ENCODE results near the gene RIPOR3. TPM values are rescaled to one million over a fixed set of nuclear protein-coding genes. Genes with fewer than 3 reads are reported as not detected.
"Not testable (repeated sequence)": the region's sequence is repeated elsewhere in the genome, so short reads cannot be mapped to it uniquely, and the experiment has no call there.

The RIPOR3 gene
- total RNA-seq, 1 experiment from 2014 or later: 1.8 TPM

DNA sequence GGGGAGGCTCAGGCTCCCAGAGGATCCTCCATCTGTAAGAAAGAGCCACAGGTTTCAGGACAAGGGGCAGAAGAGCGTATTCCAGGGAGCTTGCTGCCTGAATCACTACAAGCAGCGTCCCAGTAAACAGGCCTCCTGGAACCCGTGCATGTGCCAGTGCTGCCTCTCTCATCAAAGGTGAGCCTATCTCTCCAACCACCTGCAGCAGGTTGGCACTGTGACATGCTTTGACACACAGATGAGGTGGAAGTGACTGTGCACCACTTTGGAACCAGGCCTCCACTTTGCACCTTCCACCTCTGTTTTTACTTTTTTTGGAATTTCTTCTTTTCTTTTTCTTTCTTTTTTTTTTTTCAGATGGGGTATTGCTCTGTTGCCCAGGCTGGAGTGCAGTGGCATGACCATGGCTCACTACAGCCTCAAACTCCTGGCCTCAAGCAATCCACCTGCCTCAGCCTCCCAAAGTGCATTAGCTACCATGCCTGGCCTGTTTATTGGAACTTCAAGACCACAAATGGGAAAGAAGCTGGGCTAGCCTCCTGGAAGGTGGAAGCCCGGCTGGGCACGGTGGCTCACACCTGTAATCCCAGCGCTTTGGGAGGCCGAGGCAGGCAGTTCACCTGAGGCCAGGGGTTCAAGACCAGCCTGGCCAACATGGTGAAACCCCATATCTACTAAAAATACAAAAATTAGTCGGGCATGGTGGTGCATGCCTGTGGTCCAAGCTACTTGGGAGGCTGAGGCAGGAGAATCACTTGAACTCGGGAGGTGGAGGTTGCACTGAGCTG, 12.5 kb upstream of the RIPOR3 start:
- not testable (repeated sequence) for H3K27me3 ChIP-seq (replicated peaks); H3K36me3 ChIP-seq; H3K9me3 ChIP-seq (replicated peaks); H3K4me3 ChIP-seq; DNase-seq (ENCODE audit: low read depth in 1 of 2, low spot score in 2 of 2); H3K27ac ChIP-seq
- H3K4me1 ChIP-seq (replicated peaks): peaks cover 36% of the 10 kb centered on the region

DNA sequence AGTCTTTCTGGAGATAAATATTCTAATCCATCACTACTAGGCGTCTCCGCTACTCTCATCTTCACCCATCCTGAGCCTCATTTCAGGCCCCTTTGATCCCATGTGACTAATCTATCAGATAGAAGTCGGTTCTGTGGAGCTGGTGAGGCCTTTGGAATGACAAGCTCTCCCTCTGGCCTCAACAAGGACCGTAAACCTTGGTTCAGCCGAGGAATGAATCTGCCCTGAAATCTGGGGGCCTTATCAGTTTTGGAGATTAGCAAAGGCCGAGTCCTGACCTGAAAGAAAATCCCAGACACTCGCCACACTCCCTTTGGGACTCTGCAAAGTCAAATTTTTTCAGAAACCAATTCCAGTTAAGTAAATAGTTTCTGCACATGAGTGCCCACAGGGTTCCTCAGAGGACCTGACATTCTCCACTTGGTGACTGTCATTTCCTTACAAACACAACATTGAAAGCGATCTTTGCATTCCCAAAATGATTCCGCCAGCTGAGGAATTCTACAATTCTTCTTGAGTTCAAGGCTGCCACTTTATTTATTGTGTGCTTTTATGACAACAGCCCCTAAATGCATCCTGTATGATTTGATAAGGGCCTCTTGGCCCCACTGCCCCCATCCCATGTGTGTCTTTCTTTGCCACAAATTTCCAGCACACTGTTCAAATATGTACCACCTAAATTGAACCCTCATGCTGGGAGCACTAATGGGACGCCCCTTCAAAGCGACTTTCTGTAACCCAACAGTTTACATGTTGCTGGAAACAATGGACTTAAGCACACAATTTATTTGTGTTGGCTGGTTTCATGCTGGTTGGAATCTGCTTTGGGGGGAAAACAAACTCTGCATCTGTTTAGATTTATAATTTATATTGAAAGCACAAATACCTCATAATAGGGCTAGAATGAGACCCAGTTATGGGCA, 10.0 kb upstream of the RIPOR3 start:
- peak overlapping the region; percentile 51 for H3K27ac ChIP-seq
- peaks cover 33% of the 10 kb centered on the region for H3K4me1 ChIP-seq (replicated peaks)
- no peaks in the 10 kb centered on the region for H3K36me3 ChIP-seq
- H3K27me3 ChIP-seq (replicated peaks): no peaks in the 10 kb centered on the region
- H3K4me3 ChIP-seq: no peak overlapping the region
- peak; percentile 91 to 98 for DNase-seq (ENCODE audit: low read depth in 1 of 2, low spot score in 2 of 2)
- H3K9me3 ChIP-seq (replicated peaks): no peaks in the 10 kb centered on the region

DNA sequence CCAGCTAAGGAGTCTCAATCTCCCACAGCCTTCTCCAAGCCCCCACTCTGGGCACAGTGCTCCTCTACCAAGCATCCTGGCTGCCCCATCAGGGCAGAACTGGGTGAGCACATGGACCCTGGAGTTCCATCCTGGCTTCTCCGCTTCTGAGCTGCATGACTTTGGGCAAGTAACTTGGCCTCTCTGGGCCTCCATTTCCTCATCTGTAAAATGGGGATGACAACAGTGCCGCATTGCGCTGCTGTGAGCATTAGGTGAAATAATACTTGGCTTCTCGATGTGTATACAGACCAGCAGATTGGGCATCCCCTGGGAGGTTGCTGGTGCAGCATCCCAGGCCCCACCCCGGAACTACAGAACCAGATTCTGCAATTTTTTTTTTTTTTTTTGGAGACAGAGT, 8.3 kb upstream of the RIPOR3 start:
- no peaks in the 10 kb centered on the region for H3K27me3 ChIP-seq (replicated peaks)
- H3K27ac ChIP-seq: no peak overlapping the region
- H3K4me3 ChIP-seq: no peak overlapping the region
- no peak for DNase-seq (ENCODE audit: low read depth in 1 of 2, low spot score in 2 of 2)
- peaks cover 30% of the 10 kb centered on the region for H3K4me1 ChIP-seq (replicated peaks)
- H3K36me3 ChIP-seq: no peaks in the 10 kb centered on the region
- no peaks in the 10 kb centered on the region for H3K9me3 ChIP-seq (replicated peaks)

DNA sequence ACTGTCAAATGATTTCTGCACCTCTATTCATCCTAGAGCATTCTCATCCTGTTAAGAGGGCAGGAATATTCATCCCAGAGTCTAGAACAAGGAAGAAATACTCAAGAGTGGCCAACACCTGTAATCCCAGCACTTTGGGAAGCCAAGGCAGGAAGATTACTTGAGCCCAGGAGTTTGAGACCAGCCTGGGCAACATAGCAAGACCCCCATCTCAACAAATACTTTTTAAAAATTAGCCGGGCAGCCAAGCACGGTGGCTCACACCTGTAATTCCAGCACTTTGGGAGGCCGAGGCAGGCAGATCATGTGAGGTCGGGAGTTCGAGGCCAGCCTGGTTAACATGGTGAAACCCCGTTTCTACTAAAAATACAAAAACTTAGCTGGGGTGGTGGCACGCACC, 6.9 kb upstream of the RIPOR3 start:
- H3K27me3 ChIP-seq (replicated peaks); H3K9me3 ChIP-seq (replicated peaks); H3K36me3 ChIP-seq; H3K4me3 ChIP-seq; DNase-seq (ENCODE audit: low read depth in 1 of 2, low spot score in 2 of 2); H3K27ac ChIP-seq: not testable (repeated sequence)
- peaks cover 29% of the 10 kb centered on the region for H3K4me1 ChIP-seq (replicated peaks)

DNA sequence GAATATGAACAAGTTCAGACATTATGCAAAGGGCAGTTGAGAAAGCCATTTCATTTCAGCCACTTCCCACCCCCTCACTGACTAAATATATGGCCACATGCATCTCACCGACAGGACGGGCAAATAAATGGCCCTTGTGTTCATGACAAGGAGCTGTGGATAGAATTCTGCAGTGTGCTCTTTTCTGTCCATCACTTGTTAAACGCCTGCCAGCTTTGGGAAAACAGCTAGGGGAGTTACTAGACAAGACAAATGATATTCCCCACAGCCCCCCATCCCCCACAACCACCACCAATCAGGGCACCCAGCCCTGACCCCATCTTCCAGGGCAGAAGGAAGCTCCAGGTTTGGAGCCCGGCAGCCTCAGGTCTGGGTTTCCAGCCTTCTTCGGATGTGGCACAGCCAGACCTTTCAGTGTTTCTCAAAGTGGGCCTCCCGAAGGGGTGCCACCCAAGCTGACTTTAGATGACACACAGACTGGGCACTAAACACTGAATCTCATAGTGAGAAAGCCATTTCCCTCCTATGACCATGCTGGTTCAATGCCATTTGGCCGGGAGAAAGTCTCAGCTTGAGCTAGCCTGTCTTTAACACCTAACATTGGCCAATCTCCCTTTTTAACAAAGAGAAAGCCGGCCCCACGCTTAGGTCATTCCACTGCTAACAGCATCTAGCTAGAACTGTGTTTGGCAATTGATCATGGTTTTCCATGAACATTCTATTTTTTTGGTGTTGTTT, 4.0 kb upstream of the RIPOR3 start:
- H3K9me3 ChIP-seq (replicated peaks): no peaks in the 10 kb centered on the region
- no peak overlapping the region for H3K4me3 ChIP-seq
- no peak overlapping the region for H3K27ac ChIP-seq
- no peaks in the 10 kb centered on the region for H3K27me3 ChIP-seq (replicated peaks)
- H3K4me1 ChIP-seq (replicated peaks): peaks cover 9% of the 10 kb centered on the region
- no peak for DNase-seq (ENCODE audit: low read depth in 1 of 2, low spot score in 2 of 2)
- H3K36me3 ChIP-seq: no peaks in the 10 kb centered on the region

DNA sequence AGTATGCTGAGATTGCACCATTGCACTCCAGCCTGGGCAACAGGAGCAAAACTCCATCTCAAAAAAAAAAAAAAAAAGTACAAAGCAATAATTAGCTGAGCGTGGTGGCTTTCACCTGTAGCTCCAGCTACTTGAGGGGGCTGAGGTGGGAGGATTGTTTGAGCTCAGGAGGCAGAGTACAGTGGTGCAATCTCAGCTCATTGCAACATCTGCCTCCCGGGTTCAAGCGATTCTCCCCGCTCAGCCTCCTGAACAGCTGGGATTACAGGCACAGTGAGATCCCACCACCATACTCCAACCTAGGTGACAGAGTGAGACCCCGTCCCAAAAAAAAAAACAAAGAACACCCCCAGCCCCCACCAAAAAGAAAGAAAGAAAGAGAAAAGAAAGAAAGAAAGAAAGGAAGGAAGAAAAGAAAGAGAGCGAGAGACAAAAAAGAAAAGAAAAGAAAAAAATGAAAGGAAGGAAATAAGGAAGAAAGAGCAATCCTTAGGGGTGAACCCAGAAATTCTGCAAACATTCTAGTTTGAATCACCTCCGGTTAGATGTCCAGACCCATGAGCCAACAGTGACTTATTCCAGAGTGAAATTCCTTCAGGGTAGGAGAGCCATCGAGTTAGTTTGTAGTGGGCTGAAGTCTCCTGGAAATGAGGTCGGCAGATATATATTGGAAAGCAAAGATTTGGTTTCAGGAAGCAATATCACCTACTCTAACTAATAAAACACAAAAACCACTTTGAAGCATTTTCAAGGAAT, 3.2 kb upstream of the RIPOR3 start:
- Histone ChIP-seq H3K9me3 (replicated peaks) (no peaks in the 10 kb centered on the region), H3K27me3 (replicated peaks) (no peaks in the 10 kb centered on the region), H3K36me3 (no peaks in the 10 kb centered on the region), H3K27ac (no peak overlapping the region), H3K4me3 (no peak overlapping the region), H3K4me1 (replicated peaks) (peaks cover 2% of the 10 kb centered on the region)
- DNase-seq (ENCODE audit: low read depth in 1 of 2, low spot score in 2 of 2): no peak

DNA sequence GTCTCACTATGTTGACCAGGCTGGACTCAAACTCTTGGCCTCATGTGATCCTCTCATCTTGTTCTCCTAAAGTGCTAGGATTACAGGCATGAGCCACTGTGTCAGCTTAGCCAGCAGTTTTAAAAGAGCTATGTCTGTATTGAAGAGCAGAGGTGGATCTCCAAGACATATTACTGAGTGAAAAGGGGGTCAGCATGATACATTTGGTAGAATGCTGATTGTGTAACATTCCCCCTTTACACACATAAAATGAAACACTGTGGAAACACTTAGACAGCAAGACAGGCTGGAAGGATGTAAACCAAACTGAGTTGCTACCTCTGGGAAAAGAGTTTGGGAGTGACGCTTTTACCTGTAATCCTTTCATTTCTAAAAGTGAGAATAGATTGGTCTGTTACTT, 1.7 kb upstream of the RIPOR3 start:
- no peak for DNase-seq (ENCODE audit: low read depth in 1 of 2, low spot score in 2 of 2)
- Histone ChIP-seq H3K27me3 (replicated peaks) (no peaks in the 10 kb centered on the region), H3K27ac (no peak overlapping the region), H3K4me1 (replicated peaks) (no peaks in the 10 kb centered on the region), H3K9me3 (replicated peaks) (no peaks in the 10 kb centered on the region), H3K36me3 (no peaks in the 10 kb centered on the region), H3K4me3 (no peak overlapping the region)

DNA sequence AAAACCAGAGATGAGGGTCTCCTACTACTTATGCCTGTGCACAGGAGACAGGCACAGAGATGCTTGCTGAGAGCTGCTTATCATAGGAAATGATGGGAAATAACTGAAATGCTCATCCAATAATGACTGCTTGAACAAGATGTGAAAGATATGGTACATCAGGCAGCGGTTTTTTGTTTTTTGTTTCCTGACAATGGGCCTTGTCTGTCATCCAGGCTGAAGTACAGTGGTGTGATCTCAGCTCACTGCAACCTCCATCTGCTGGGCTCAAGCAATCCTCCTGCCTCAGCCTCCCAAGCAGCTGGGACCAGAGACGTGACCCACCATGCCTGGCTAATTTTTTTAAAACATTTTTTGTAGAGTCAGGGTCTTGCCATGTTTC, 1.2 kb upstream of the RIPOR3 start:
- no peak for DNase-seq (ENCODE audit: low read depth in 1 of 2, low spot score in 2 of 2)
- Histone ChIP-seq H3K27me3 (replicated peaks) (no peaks in the 10 kb centered on the region), H3K4me3 (no peak overlapping the region), H3K36me3 (no peaks in the 10 kb centered on the region), H3K9me3 (replicated peaks) (no peaks in the 10 kb centered on the region), H3K27ac (no peak overlapping the region), H3K4me1 (replicated peaks) (no peaks in the 10 kb centered on the region)

DNA sequence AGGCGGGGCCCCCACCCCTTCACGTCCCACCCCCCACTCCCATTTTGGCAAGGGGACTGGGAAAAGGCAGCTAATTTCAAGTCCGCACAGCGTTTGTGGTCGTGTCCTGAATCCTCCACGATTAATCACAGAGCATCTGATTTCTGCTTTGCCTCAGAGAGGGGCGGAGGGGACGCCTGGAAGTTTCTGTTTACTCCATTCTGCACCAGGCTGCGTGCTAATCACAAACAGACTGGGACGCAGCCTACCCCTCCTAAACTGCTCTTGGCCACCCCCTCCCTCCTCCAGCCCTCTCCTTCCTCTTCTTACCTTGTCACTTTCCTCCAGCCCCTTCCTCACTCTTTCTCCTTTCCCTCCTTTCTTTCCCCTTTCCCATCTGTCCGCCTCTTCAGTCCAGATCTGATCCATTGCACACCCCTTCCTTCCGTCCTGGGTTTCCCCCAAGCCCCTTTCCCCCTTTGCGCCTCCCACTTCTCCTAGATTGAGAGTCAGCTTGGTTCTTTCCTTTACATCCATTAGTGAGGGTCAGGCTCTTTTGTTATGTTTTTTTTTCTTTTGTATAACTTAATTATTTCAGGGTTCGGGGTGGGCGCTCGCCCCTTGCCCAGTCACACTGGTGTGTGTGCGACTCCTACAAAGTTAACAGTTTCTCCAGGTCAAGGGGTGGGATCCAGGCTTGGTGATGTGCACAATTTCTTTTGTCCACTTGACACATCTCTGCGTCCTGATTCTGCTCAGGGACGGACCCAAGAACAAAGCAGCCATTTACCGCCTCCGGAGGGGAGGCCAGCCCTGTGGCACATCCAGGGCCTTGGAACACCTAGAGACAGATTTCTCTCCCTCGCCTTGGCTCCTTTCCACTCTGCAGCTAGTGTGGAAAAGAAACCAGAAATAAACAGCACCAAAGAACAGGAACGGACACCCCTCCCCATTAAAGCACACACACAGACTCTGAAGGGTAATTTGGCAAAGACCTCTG, 520 bp upstream of the RIPOR3 start:
- H3K4me3 ChIP-seq: no peak overlapping the region
- no peaks in the 10 kb centered on the region for H3K36me3 ChIP-seq
- no peak for DNase-seq (ENCODE audit: low read depth in 1 of 2, low spot score in 2 of 2)
- H3K9me3 ChIP-seq (replicated peaks): no peaks in the 10 kb centered on the region
- H3K27ac ChIP-seq: no peak overlapping the region
- H3K27me3 ChIP-seq (replicated peaks): no peaks in the 10 kb centered on the region
- no peaks in the 10 kb centered on the region for H3K4me1 ChIP-seq (replicated peaks)

DNA sequence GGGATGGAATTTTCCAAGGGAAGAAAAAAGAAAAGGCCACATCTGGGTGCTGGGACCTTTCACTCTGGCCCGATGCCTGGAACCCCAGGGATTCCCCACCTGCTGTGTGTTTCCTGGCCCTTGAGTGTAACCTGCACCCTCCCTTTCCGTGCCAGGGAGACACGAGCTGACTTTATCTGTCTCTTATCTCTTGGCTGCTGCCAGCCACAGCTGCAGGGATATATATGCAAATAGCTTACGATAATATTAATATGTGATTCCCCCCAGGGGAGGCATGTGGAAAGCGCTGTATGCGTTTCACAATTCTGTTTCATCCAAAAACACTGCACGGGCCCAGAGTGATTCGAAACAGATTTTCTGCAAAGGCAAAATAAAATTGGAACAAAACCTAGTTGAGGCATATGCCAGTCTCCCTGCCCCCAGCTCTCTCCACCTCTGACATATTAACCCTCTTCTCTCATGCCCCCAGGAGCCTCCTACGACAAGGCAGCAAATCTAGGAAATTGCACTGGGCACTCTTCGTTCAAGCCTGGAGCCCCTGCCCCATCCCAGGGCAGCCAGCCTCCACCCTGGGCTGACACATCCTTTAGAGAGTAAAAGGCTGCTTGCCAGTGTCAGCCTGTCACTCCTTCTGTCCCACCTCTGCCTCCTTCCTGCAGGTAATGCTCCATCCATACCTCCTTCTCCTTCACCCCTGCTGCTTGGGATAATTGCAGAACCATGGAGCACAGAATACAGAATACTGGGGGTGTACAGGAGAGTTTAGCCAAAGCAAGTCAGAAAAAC, 1.3 kb downstream of the RIPOR3 start:
- DNase-seq (ENCODE audit: low read depth in 1 of 2, low spot score in 2 of 2): no peak
- no peaks in the 10 kb centered on the region for H3K4me1 ChIP-seq (replicated peaks)
- no peak overlapping the region for H3K27ac ChIP-seq
- no peaks in the 10 kb centered on the region for H3K27me3 ChIP-seq (replicated peaks)
- no peaks in the 10 kb centered on the region for H3K36me3 ChIP-seq
- no peak overlapping the region for H3K4me3 ChIP-seq
- no peaks in the 10 kb centered on the region for H3K9me3 ChIP-seq (replicated peaks)

DNA sequence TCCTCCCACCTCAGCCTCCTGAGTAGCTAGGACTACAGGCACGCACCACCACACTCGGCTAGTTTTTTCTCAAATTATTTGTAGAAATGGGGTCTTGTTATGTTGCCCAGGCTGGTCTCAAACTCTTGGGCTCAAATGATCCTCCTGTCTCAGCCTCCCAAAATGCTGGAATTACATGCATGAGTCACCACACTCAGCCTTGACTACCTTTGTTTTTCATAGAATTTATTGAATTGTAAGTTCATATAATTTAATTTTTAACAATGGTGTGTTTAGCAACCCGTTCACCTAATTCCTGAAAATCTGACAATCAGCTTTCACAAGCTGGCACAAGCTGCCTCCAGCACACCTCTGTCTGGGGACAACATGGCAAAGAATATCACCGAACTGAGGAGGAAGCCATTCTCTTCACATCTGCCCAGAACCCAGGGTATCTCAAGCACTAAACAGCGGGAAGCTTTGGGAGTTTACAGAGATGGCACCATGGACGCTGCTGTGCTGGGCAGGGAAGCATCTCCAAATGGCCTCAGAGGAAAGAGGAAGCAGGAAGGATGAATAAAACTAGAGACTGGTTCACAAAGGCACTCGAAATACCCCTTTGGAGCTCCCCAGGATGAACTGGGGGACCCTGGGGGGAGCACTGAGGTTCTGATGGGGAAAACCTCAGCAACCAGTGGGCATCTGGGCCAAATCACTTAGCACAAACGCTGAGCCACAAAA, 2.9 kb downstream of the RIPOR3 start:
- no peaks in the 10 kb centered on the region for H3K36me3 ChIP-seq
- no peaks in the 10 kb centered on the region for H3K27me3 ChIP-seq (replicated peaks)
- no peaks in the 10 kb centered on the region for H3K9me3 ChIP-seq (replicated peaks)
- H3K4me1 ChIP-seq (replicated peaks): no peaks in the 10 kb centered on the region
- no peak overlapping the region for H3K27ac ChIP-seq
- no peak overlapping the region for H3K4me3 ChIP-seq
- no peak for DNase-seq (ENCODE audit: low read depth in 1 of 2, low spot score in 2 of 2)

Data from SJSA1 (cell line).